NCI-H510A treated with DMSO at 0.1 percent for 48 hours (cell line): Measurements from ENCODE around the gene C10orf62.
"Not testable (repeated sequence)": the region's sequence is repeated elsewhere in the genome, so short reads cannot be mapped to it uniquely, and the experiment has no call there.

Source experiments
- DNase-seq: peaks from one replicate; lab custom pipeline; 2025; lab: John Stamatoyannopoulos, UW

C10orf62 gene

DNA sequence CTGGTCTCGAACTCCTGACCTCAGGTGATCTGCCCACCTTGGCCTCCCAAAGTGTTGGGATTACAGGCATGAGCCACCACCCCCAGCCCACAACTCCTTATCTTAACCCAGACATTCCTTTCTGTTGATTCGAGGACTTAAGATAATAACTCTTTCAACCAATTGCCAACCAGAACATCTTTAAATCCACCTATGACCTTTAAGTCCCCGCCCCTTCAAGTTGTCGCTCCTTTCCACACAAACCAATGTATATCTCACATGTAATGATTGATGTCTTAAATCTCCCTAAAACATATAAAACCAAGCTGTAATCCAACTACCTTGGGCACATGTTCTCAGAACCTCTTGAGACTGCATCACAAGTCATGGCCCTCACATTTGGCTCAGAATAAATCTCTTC lies 24.7 kb upstream of the C10orf62 start:
- no peak for DNase-seq

GRCh38 chr10:97566336-97566996 lies 23.1 kb upstream of the C10orf62 start:
- no peak for DNase-seq

DNA sequence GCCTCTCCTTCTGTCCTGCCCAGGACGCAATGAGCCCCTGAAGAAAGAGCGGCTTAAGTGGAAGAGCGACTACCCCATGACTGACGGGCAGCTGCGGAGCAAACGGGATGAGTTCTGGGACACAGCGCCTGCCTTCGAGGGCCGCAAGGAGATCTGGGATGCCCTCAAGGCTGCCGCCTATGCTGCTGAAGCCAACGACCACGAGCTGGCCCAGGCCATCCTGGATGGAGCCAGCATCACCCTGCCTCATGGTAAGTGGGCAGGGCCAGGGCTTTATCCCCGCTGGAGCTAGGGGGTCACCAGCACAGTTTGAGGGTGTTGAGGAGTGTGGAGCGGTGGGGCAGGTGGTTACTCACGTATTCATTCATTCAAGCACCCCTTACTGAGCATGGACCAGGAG lies 21.6 kb upstream of the C10orf62 start:
- DNase-seq: no peak

DNA sequence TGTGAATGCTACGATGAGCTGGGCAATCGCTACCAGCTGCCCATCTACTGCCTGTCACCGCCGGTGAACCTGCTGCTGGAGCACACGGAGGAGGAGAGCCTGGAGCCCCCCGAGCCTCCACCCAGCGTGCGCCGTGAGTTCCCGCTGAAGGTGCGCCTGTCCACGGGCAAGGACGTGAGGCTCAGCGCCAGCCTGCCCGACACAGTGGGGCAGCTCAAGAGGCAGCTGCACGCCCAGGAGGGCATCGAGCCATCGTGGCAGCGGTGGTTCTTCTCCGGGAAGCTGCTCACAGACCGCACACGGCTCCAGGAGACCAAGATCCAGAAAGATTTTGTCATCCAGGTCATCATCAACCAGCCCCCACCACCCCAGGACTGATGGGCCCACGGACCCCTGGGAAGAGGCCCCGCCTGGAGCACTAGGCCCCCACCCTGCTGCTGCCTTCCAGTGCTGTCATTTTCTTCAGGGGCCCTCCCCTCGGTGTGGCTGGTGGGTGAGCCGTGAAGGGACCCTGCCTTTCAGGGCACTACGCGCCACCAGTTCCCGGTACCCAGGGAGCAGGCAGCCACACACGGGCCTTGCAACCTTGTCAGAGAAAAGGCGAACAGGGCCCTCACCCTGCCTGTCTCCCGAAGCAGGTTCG lies 19.3 kb upstream of the C10orf62 start:
- DNase-seq: no peak

DNA sequence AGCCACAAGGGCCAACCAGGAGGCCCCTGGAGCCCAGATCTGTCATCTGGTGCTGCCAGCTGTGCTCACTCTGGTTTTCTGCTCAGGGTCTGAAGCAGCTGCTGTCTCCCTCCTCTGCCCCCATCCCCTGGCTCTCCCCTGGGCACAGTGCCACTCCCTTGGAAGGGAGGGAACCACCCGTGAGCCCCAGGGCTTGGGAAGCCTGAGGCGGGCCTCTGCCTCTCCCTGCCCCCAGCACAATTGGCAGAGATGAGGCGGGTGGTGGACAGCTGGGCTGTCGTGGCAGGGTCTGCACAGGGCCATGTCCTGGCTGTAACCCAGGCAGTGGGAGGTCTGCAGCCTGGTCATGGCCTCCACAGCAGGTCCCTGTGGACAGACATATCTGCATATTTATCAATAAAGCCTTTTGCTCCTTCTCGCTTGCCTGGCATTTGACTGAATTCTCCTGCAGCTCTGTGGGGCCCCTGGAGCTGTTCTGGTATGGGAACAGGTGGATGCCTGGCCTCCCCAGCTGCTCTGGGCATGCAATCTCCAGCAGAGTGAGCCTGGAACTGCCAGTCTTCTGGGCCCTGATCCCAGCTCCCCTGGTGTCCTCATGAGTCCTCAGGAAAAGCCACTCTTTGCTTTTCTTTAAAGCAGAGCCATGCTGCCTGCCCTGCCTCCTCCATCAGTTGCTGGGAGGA lies 18.6 kb upstream of the C10orf62 start:
- no peak for DNase-seq

DNA sequence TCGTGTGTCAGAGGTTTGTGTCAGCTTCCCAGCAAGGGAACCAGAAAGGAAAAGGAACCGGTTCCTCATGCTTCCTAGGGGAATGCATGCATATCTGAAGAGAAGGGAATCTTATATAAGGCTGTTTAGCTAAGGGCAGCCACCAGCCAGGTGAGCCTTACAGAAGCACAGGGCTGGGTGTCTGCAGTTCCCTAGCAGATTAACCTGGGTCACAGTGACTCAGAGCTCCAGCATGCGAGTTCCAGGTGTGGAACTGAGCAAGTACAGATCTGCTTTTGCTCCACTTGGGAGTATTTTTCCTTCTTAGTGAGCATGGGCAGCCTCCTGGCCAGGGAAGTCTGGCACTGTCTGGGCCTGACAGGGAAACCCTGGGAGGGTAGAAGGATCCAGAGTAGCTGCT lies 17.9 kb upstream of the C10orf62 start:
- DNase-seq: no peak

GRCh38 chr10:97572214-97572989 lies 17.1 kb upstream of the C10orf62 start, which contains the start of gene ANKRD2:
Gene ANKRD2 (plus strand): TSS chr10:97572779. CDS start chr10:97572789, 10 bp downstream.
- peak; percentile 30 for DNase-seq

DNA sequence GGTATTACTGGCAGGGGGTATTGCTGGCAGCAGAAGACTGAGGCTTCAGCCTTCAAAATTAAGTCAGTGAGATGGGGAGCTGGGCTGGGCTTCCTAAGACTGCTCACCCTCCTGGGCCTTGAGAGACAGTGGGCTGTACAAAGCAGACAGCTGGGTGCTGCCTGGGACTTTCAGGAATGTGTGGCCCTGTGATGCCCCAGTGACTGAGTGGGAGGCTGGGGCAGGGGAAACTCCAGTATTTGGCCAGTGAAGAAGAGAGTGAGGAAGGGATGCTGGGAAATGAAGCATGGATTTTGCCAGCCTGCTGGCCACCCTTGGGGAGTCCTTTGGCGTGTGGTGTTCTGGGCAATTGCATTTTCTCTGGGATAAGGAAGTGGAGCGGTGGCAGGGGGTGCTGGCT lies 16.5 kb upstream of the C10orf62 start:
- DNase-seq: no peak

GRCh38 chr10:97573672-97574071 lies 15.8 kb upstream of the C10orf62 start:
- DNase-seq: no peak

GRCh38 chr10:97574374-97575126 lies 15.0 kb upstream of the C10orf62 start:
- peak; percentile 75 for DNase-seq

DNA sequence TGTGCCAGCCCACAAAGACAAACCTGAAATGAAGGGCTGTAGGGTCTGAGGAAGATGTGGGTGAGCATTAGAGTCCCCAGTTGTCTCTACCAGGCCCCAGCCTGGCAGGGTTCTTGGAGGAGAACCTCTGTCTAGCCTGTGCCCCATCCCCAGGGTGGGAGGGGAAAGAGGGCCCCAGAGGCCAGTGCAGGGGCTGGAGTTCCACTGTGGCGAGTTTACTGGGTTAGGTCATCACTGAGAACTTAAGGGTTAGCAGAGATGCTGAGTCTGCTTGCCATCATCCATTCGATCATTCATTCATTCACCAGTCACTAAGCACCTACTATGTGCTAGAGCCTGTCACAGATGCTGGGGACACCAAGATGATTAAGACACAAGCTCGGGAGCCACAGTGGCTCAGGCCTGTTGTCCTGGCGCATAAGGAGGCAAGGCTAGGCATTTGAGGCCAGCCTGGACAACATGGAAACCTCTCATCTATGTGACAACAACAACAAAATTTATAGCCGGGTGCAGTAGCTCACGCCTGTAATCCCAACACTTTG lies 14.3 kb upstream of the C10orf62 start:
- DNase-seq: no peak

DNA sequence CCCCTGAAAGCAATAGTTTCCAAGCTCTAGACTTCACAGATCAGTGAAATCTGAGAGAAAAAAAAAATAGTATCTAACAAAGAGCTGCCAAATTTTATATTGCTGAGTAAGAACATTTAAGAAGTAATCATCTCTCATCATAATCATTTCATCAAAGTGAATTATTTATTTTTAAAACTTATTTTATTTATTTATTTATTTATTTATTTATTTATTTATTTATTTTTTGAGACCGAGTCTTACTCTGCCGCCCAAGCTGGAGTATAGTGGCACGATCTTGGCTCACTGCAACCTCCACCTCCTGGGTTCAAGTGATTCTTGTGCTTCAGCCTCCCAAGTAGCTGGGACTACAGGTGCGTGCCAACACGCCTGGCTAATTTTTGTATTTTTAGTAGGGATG lies 13.0 kb upstream of the C10orf62 start:
- not testable (repeated sequence) for DNase-seq

GRCh38 chr10:97577701-97578100 lies 11.8 kb upstream of the C10orf62 start:
- no peak for DNase-seq

DNA sequence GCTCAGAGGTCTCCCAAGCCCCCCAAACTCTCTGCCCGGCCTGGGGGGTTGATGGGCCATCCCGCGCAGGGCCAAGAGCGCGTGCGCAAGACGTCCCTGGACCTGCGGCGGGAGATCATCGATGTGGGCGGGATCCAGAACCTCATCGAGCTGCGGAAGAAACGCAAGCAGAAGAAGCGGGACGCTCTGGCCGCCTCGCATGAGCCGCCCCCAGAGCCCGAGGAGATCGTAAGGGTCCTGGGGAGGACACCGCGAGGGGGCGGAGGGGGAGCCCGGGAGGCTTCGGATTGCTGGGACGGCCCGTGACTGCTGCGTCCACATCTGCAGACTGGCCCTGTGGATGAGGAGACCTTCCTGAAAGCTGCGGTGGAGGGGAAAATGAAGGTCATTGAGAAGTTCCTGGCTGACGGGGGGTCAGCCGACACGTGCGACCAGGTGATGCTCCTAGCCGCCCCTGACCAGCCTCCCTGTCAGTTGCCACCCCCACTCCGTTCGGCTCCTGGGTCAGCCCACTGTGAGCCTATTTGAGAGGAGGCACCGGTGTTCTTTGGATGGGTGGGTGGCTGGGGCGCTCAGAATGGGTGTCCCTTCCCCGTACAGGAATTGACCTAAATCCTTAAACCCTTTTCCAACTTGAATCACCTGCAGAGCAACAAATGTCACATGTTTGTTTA lies 11.2 kb upstream of the C10orf62 start:
- DNase-seq: no peak

DNA sequence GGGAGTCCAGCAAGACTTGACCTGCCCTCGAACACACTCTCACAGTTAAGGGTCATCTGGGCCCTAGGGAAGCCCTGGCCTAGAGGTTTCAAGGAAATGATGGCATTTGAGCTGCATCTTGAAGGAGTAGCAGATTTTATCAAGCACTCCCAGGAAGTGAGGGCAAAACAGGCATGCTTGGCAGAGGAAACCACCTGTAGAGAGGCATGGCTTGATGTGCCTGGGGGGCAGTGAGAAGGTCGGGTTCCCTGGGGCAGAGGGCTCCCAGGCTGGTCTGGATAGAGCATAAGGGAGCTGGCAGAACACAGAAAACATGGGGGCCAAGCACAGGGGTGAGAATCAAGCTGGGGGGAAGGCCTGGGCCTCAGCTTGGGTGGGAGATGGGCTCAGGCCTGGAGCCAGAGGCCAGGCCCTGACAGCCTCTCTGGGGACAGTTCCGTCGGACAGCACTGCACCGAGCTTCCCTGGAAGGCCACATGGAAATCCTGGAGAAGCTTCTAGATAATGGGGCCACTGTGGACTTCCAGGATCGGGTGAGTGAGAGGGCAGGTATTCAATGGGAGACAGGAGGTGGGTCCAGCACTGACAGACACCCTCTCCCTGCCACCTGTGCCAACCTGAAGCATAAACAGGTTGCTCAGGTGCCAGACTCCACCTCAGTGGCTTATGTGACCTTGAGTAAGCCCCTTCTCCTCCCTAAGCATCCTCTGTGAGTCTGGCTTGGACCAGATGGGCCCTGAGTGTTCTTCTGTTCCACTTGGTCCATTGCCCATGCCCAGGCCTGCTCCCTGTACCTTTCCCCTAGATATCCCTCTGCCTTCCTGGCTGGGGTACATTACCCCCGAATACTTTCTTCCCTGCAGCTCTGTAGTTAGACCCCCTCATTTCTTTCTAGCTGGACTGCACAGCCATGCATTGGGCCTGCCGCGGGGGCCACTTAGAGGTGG lies 8.8 kb upstream of the C10orf62 start:
- DNase-seq: no peak

- no peak for DNase-seq
These were observed 7.4 kb upstream of the C10orf62 start for GRCh38 chr10:97582169-97582568.

DNA sequence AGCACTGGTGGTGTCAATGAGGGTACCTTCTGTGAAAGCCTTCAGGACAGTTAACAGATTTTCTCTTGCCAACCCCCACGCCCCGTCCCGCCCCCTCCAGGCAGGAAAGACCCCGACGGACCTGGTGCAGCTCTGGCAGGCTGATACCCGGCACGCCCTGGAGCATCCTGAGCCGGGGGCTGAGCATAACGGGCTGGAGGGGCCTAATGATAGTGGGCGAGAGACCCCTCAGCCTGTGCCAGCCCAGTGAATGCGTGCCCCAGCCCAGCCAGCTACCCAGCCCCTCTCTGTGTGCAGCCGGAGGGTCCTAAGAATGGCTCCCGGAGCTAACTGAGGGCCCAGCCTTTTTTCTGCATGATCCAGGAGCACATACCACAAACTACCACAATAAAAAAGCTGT lies 6.0 kb upstream of the C10orf62 start:
- no peak for DNase-seq

DNA sequence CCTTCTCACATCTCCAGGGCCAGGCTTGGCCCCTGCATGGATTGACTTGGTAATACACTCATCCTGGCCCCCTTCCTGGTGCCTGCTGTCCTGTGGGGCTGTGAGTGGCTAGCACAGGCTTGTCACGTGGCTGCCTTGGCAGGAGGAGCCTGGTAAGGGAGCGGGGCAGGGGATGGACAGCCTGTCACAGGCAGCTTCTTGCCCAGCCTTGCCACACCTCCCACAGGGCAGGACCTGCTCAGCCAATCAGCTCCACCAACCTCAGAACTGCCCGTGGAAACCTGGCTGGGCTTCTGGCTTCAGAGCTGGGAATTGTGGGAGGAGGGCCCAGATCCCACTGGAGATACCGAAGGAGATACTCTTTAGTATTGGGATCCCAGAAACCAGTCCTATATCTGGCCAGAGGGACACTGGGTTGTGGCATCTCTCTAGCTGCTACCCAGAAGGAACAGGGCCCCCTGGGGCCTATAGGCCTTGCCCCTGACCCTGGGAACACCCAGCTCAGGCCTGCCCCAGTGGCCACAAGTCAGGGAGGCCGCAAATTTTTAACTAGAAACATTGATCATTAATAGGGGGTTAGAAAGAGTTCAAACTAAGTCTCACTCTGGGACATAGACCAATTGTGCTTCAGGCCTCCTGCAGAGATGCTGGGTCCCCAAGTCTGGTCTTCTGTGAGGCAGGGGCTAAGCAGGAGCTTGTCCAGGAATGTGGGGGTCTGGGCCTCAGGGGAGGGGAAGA lies 5.3 kb upstream of the C10orf62 start, which contains the start of gene HOGA1:
HOGA1 (plus strand) TSS at position 330 of the 738 bp plus-strand sequence; CDS start at position 645, 315 bp downstream.
- DNase-seq: peak; percentile 13
